HT1080 (cell line): ENCODE results near the gene UBE3B. TPM values are rescaled to one million over a fixed set of nuclear protein-coding genes. Genes with fewer than 3 reads are reported as not detected.

Source experiments
- DNase-seq: peaks from one replicate; pipeline ENCODE4 v3.0.0-alpha.2; 2015; ENCODE audit warnings: low read depth
- total RNA-seq: library from RNA; depleted of rRNA; stranded (reverse); fragments of >200 nt; shearing (Covaris generic); gene quantifications from 2 replicates; pipeline ENCODE4 v1.2.3, GENCODE V29; 2014

UBE3B gene
- total RNA-seq, 1 experiment from 2014 or later: 32.2 TPM

GRCh38 chr12:109449845-109450532, 27.4 kb upstream of the UBE3B start:
- DNase-seq: no peak

DNA sequence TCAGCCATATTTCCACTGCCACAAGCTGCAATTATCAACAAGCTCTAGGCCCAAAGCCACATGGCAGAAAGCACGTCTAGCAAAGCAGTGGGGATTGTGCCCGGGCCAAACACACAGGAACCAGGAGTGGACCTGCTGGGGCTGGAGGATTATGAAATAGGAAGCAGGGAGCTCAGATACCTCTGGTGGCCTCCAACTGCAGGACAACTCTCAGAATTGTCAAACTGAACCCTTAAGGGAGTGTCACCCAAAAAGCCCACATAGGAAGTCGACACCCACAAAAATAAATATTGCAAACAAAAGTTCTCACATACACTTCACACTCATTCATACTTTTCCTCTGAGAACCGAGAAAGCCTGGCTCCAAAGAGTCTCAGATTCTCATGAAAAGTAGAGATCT, 26.5 kb upstream of the UBE3B start:
- no peak for DNase-seq

- DNase-seq: no peak
These were observed 26.0 kb upstream of the UBE3B start for GRCh38 chr12:109451400-109451799.

GRCh38 chr12:109452489-109452888, 24.9 kb upstream of the UBE3B start:
- DNase-seq: no peak

GRCh38 chr12:109455706-109456105, 21.7 kb upstream of the UBE3B start:
- DNase-seq: no peak

GRCh38 chr12:109458086-109458485, 19.3 kb upstream of the UBE3B start:
- DNase-seq: peak; percentile 36

DNA sequence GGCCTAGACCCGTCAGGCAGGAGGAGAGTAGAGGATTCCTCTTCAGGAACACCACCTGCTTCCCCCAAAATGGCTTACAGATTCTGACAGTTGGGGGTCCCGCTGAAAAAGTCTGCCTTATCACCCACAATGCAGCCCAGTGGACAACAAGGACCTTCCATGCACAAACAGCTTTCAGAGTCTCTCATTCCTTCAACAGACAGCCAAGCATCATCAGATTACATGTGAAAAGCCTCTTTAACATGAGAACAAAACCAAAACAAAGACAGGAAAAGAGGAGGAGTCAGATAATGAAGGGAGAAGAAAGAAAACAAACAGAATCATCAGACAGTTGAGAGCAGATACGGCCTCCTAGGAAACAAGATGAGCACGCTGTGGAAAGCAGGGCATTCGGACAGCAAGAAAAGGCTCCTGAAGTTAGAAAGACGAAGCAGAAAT, 18.6 kb upstream of the UBE3B start:
- DNase-seq: no peak

DNA sequence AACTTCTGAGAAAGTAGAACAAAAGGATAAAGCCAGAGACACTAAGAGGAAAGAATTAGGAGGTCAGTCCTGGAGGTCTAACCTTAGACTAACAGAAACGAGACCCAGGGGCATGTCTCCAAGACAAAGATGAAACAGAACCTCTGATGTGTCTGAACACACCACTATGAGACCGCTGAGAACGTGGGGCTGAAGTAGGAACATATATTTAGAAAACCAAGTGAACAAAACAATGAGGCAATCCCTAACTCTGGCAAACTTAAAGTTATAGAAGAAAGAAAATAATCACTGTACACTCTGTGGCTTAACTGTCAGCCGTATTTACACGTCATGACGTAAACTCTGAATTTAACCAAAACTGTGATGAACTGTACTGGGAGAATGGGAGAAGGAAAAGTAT, 18.2 kb upstream of the UBE3B start:
- no peak for DNase-seq

- DNase-seq: no peak
These were observed 16.9 kb upstream of the UBE3B start for GRCh38 chr12:109460538-109460937.

DNA sequence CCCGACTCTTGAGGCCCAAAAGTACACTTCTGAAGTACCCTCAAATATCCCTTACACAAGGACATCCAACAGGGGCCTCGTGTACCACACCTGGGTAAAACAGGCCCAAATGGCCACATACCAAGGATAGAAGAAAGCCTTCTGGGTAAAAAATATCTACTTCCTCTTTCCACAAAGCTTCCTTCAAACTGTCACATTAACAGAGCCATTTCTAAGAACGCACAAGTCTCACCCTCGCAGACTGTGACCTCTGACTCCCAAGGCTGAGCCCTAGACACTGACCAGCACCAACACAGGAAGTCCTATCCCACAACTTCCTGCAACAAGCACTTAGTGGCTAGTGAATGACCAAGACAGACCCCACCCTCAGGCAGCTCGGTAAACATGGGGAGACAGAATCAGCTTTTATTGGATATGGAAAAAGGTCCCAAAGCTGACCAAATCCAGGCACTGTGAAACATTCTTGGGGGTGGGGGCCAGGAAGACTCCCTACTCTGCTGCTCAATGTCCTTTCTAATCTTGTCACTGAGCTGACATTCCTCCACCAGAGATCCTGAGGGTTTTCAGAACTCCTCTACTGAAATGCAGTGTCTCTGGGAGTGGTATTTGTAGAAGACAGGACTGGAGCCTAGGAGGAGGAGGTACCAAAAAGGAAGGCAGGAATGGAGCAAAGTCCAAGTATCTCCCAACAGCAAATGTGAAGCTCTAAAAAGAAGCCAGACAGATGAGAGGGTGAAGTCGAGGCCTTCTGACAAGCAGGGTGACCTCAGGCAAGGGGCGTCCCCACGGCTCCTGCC, 16.2 kb upstream of the UBE3B start:
- peak; percentile 78 for DNase-seq

- peak; percentile 76 for DNase-seq
These were observed 15.3 kb upstream of the UBE3B start for GRCh38 chr12:109461846-109462756.

DNA sequence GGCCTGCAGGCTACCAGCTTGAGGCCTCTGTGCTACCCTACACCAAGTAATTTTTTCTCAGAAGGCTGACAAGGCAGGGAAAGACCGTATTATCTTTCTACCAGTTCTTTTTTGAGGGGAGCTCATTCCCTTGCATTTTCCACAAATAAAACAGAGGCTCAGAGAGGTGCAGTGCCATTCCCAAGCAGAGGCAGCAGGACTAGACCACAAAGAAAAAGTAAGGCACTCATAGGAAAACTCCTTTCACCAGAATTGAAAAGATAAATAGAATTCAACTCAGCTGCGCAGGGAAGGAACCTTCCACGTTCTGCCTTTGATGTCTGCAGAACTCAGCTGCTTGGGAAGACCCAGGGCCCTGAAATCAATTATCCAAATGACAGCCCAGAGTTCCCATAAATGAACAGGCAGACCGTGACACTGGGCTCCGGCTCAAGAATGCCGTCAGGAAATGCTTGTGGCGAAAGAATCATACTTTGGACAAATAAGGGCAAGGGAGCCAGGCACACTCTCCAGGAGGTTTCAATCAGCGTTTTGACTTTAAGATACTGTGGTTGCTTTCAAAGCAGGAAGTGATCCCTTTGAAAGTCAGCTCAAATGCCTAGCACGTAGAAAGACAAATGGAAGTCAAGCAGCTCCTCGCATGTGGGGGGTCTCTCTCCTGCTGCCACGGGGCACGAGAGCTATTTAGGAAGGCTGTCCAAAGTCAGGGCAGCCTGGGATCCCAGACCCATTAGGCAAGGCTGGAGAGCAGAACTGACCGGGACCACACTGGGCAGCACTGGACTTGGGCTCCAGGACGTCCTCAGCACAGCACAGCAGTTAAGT, 14.4 kb upstream of the UBE3B start:
- DNase-seq: peak; percentile 95

- DNase-seq: peak; percentile 24
These were observed 13.7 kb upstream of the UBE3B start for GRCh38 chr12:109463756-109464155.

DNA sequence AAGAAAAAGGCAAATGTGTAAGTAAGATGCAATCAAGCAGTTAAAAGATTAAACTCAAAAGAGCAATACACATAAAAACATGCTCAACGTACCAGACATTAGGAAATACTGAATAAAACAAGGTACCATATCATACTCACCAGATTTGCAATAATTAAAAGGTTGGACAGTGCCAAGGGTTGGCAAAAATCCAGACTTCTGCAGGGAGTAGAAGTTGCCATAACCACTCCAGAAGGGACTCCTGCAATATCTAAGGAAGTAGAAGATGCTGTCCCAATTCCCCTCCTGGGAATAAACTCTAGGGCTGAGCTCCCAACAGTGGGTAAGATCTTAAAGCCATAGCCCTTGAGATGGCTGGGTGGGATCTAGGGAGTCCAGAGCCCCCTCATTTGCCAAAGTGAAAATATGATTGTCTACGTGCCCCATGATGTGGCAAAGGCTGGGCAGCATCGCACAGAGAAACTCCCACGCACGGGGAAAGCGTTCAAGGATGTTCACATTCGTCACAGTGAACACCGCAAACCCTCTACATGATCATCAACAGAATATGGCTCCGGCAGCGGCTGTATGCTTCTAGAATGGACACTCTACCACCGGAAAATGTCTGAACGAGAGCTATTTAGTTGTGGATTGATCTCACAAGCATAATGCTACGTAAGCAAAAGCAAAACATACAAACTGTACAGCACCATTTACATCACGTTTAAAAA, 12.6 kb upstream of the UBE3B start:
- no peak for DNase-seq

DNA sequence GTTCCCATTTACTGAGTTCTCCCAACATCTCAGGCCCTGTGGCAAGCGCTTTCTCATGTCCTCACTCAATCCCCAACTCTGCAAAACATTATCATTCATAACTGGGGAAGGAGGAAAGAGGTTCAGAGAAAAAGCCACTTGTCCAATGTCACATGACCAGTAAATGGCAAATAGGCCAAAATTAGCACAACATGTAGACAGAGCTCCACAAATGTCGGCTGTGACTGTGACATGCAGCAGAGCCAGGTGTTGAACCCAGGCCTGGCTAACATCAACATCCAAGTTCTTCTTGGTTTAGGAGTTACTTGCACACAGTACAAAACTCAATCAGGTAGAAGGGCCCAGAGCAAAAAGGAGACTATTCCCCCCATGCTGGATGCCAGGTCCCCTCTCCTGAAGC, 11.1 kb upstream of the UBE3B start:
- no peak for DNase-seq

DNA sequence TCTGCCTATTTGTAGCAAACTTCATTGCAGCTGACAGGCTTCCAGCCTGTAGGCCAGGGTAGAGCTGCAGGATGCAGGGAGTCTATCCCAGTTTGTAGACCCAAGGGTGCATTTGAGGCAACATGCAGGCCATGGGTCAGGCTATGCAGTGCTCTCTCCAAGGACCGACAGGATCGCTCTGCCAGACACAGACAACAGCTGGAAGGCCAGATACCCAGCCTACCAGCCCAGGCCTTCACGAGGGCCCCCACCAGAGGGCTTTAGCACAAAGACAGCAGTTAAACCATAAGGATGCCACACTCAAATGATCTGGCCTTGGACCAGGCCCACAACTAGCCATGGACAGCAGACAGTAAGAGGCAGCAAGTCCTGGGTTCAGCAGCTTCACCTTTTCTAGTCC, 10.6 kb upstream of the UBE3B start:
- DNase-seq: no peak

GRCh38 chr12:109467978-109468676, 9.3 kb upstream of the UBE3B start:
- no peak for DNase-seq

DNA sequence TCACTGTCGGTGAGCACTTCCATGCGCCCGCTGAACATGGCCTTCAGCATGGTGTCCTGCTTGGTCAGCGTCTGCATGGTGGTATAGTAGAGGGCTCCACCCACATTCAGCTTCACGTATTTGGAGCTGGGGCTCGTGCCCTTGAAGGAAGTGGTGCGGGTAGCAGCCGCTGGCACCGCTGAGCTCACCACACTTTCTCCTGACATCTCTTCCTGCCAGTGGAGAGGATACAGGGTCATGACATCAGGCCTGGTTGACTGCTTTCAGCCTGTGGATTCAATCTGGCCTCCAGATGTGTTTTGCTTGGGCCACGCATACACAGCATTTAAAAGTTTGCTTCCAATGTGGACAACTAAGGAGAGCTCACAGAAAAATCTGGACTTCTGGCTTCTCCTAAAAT, 7.9 kb upstream of the UBE3B start:
- no peak for DNase-seq

- no peak for DNase-seq
These were observed 4.4 kb upstream of the UBE3B start for GRCh38 chr12:109473006-109473405.
